HL-60/S4 treated with retinoic acid at 250 ng/mL for 4 days and 3 days (cell line): ENCODE measurements around the gene DRAP1.
"Not testable (repeated sequence)": the region's sequence is repeated elsewhere in the genome, so short reads cannot be mapped to it uniquely, and the experiment has no call there.

Experiments
- in situ Hi-C: fragments of 300-500 bp; cut with MboI; formaldehyde crosslinking; loops from 2 replicates; pipeline ENCODE4 v1.7.0; 2022; ENCODE audit warnings: low sequenced_read_pairs

The DRAP1 gene

GRCh38 chr11:65927904-65928397 is 8.7 kb downstream of the DRAP1 start:
- in situ Hi-C loops: no loop called here

- in situ Hi-C loops: no loop called here
Measured at GRCh38 chr11:65928667-65929066, 9.4 kb downstream of the DRAP1 start.

GRCh38 chr11:65931773-65932557 is 12.7 kb downstream of the DRAP1 start:
- in situ Hi-C loops: no loop called here

- in situ Hi-C loops: no loop called here
Measured at GRCh38 chr11:65932558-65932919, 13.3 kb downstream of the DRAP1 start.

GRCh38 chr11:65934014-65934413 is 14.8 kb downstream of the DRAP1 start:
- in situ Hi-C loops: no loop called here

- in situ Hi-C loops: no loop called here
Measured at GRCh38 chr11:65937766-65938165, 18.5 kb downstream of the DRAP1 start.

GRCh38 chr11:65941720-65942310 is 22.6 kb downstream of the DRAP1 start:
- in situ Hi-C loops: no loop called here

GRCh38 chr11:65942531-65942930 is 23.3 kb downstream of the DRAP1 start:
- in situ Hi-C loops: no loop called here

- in situ Hi-C loops: no loop called here
Measured at GRCh38 chr11:65944191-65944590, 25.0 kb downstream of the DRAP1 start.

- in situ Hi-C loops: no loop called here
Measured at GRCh38 chr11:65944767-65945166, 25.5 kb downstream of the DRAP1 start.

GRCh38 chr11:65945430-65945911 is 26.2 kb downstream of the DRAP1 start, which contains the start of gene TSGA10IP:
TSGA10IP (plus strand) TSS chr11:65945480; CDS start chr11:65945676, 196 bp downstream.
- in situ Hi-C loops: no loop called here

- in situ Hi-C loops: no loop called here
Measured at GRCh38 chr11:65945941-65946558, 26.8 kb downstream of the DRAP1 start.

GRCh38 chr11:65946655-65947054 is 27.4 kb downstream of the DRAP1 start:
- in situ Hi-C loops: no loop called here

- in situ Hi-C loops: no loop called here
Measured at GRCh38 chr11:65947133-65947532, 27.9 kb downstream of the DRAP1 start.

- in situ Hi-C loops: no loop called here
Measured at GRCh38 chr11:65947603-65948125, 28.4 kb downstream of the DRAP1 start.

GRCh38 chr11:65950711-65951110 is 31.5 kb downstream of the DRAP1 start:
- in situ Hi-C loops: not testable (repeated sequence)

- in situ Hi-C loops: not testable (repeated sequence)
Measured at GRCh38 chr11:65951641-65952040, 32.4 kb downstream of the DRAP1 start.

GRCh38 chr11:65952052-65952521 is 32.9 kb downstream of the DRAP1 start:
- in situ Hi-C loops: no loop called here

GRCh38 chr11:65953471-65953870 is 34.2 kb downstream of the DRAP1 start:
- in situ Hi-C loops: no loop called here

GRCh38 chr11:65954771-65955170 is 35.5 kb downstream of the DRAP1 start:
- in situ Hi-C loops: no loop called here

- in situ Hi-C loops: no loop called here
Measured at GRCh38 chr11:65958291-65958690, 39.1 kb downstream of the DRAP1 start.
